GM21825 (cell line): ENCODE data around the gene SSBP2.
A peak's percentile ranks its signal among the peaks of the same experiment; 100 is the strongest.

Experiments
- ATAC-seq: cut with Tn5 transposase; IDR thresholded peaks from one replicate; pipeline ENCODE4 v1.9.1; 2021; ENCODE audit warnings: mild to moderate bottlenecking, moderate library complexity; ENCODE audit not compliant: unreplicated experiment

The SSBP2 gene

DNA sequence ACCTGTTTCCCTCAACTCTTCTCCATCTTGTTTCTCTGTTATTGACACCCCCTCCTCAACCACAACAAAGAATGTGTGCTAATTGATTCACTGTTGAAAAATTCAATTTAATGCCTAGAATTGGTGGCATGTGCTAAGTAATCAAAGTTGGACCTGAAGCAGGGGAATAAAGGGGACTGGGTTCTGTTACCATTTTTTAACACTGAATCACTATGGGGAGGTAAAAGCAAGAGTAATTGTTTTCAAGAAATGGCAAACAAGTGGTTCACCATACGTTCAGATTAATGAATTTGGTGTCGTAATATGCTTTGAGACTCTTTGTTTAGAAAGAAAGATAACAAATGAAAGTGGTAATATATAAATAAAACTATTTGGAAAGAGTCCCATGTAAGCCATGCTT, 17.0 kb upstream of the SSBP2 start:
- ATAC-seq: no peak

DNA sequence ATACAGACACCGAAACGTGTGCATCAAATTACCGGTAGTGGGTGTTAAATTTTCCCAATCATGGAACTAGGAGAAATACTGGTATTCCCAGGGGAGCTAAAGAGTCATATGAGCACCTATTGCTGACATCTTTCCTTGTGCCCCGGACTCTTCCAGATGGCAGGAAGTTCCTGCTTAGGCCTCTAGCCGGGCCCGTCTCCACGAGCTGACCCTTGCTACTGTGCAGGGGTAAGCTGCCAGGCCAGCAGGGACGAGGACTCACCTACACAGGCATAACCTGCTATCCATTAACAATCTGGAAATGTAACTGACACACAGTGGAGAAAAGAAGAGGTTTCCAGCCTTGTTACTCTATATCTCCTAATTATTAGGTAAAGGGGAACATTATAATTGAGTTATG, 16.2 kb upstream of the SSBP2 start:
- no peak for ATAC-seq

GRCh38 chr5:81766611-81767010, 15.7 kb upstream of the SSBP2 start:
- ATAC-seq: no peak

DNA sequence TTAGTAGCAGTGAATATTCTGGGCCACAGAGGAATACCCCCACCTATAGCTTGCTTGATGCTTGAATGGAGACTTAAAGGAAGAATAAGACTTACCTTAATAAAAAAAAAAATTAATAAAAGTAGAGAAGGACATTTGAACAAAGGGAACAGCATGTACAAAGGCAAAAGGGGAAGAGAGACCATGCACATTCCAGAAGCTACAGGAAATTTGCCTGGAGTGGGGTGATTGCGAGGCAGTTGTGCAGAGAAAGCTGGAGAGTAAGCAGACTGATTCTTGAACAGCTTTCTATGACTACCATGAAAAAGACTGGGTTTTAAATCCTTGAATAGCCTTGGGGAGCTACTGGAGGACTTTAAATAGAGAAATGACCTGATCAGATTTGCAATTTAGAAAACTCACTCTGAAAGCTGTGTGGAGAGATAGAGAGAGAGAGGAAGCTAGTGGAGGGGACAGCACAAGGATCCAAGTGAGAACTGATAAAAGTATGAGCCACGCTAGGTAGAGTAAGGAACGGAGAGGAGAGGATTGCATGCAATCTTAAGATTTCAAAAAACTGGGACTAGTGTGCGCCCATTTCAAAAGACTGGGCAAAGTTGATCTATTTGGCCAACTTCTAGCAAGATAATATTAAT, 12.5 kb upstream of the SSBP2 start:
- ATAC-seq: no peak

DNA sequence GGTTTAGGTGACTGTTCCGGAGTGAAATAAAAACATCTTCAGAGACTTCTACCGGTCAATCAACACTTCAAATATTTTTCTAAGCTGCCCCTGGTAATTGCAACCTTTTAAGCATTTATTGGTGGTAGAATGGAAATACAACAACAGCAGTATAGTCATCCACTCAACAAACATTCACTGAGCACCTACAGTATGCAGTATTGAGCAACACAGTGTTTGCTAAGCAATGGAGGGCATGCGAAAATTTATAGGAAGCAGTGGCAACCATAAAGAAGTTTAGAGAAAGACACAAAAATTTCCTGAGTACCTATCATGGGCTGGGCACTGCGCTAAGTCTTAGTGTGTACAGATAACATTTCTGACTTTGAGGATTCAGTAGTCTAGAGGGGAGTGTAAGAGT, 12.0 kb upstream of the SSBP2 start:
- ATAC-seq: no peak

DNA sequence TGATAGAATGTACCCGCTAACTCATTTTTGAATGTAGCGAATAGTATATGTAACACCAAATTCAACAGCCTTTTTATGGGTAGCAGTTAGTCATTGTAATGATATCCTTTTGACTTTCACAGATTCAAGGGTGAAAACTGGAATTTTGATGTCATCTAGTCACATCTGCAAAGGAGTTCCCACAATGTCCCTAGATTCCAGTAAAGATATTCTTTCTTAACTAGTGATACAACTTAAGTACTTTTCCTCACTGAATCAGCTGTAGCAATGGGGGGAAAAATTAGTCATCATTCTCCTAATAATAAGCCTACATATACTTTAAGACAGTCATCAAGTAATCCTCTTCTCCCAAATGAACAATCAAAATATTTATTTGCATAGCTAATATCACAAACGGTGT, 11.5 kb upstream of the SSBP2 start:
- ATAC-seq: no peak

GRCh38 chr5:81761970-81762369, 11.1 kb upstream of the SSBP2 start:
- no peak for ATAC-seq

GRCh38 chr5:81761270-81761669, 10.4 kb upstream of the SSBP2 start:
- ATAC-seq: no peak

DNA sequence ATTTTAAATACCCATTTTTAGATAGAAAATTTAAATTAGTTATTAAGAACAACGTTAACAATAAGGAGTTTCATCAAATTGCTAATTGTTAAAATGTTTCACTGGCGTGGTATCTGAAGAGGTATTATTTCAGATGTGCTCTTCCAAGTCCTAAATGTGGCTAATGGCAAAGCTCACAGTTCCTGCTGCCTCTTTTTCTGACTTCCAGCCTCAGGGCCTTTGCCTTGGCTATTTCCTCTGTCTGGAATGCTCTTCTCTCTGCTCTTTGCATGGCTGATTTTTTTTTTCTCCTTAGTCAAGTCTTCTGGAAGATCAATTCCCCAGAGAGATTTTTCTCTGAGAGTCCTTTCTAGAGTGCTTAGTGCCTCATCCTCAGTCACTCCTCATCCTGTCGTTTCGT, 9.6 kb upstream of the SSBP2 start:
- ATAC-seq: no peak

- no peak for ATAC-seq
Observed at GRCh38 chr5:81759632-81760005, 8.7 kb upstream of the SSBP2 start.

- no peak for ATAC-seq
Observed at GRCh38 chr5:81757404-81757803, 6.5 kb upstream of the SSBP2 start.

DNA sequence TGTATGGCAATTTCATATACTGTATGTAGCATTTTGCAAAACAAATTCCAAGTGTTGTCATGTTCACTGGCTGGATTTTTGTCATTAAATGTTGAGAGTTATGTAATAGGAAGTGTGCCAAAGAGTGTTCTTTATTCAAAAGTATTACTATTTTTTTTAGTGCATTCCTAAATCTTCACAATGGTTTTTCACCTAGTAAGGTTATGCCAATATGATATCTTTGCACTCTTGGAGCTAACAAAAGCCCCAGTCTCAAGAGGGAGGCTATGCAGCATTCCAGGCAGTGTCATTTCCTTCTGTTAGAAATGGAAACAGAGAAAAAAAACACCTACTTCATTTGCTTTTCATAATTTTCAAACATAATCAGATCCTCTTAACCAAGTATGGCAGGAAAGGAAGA, 5.1 kb upstream of the SSBP2 start:
- no peak for ATAC-seq

GRCh38 chr5:81755320-81755719, 4.4 kb upstream of the SSBP2 start:
- no peak for ATAC-seq

DNA sequence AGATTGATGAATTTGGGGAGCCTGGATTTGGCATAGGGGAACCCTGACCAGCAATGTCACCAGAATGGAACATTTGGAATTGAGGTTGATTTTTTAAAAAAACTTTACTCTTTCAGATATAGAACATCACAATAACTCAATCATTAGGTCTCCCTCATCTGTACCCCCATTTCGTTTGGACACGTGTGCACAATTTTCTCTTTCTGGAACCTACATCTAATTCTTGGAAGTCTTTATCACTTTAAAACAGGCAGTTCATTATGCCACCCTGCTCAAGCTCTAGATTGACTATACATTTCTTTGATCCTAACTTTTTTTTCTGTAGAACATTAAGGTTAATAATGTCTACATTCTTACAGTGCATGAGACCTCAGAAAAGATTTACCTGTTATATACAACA, 3.7 kb upstream of the SSBP2 start:
- ATAC-seq: no peak

- no peak for ATAC-seq
Observed at GRCh38 chr5:81753429-81753828, 2.5 kb upstream of the SSBP2 start.

DNA sequence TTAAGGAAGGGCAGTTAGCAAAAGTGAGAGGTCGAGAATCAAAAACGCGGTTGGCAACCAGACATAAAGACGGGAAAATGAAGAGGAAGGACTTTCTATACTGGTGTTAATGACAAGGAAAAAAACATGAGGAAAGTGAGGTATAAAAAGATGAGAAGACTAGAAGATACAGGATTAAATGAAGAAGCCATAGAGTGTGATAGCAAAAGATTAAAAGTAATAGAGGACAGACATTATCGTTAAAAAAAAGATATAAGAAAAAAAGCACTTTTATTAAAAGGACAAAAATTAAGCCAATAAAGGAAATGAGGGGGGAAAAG, 1.7 kb upstream of the SSBP2 start:
- ATAC-seq: no peak

DNA sequence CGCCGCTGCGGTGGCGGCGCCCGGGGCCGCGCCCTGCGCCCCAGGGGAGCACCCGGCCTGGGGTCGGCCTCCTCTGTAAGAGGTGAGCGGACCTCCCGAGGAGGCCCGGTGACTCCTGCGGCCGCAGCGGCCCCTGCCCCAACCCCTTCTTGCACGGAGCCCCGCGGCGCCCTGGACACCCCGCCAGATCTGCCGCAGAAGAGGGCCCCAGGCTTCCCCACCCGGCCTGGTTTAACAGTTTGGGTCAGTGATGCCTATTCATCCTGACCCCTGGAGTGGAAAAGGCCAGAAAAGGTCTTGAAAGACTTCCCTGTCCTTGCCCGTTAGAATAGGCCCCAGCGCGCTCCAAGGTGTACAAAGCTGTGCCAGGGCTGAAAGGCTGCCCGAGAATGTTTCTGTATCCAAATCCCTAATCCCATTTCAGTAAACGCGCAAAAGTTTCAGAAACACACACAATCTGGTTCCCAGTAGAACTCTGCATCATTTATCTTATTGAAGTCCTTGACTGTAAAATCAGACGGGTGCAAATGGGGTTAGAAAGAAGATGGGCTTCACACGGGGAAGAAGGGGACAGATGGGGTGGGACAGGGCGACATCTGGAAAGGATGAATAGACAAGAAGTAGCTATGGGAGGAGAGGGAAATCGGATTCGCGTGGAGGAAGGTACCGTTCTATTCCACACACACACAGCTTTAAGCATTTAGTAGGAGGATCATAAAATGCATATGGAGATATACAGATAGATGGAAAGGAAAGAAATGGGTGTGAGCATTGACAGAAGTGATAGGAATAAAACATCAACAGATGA, 1.1 kb upstream of the SSBP2 start:
- no peak for ATAC-seq

DNA sequence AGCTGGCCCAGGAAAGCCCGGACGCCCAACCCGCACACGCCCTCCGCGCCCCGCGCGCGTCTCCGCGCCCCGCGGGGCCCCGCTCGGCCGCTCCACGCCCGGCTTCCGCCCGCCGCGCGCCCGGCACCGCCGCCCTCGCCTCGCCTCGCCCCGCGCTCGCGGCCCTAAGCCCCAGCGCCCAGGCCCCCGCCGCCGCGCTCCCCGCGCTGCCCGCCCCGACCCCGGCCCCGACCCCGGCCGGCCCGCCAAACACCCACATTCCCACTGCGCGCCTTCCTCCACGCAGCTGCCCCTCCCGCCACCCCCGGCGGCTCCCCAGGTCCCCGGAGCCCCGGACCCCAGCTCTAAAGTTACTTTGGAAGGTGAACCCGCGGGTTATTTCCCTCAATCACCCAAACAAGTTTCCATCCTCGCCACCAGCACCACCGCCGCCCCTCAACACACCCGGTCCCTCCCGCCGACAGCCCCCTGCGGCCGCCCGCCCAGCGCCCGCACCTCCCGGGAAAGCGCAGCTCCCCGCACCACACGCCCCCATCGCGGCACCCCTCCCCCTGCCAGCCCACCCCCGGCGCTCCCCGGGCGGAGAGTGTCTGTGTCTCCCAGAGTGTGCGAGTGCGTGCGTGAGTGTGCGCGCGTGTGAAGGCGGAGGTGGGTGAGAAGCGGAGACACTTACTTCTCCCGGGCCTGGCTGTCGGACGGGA, 439 bp downstream of the SSBP2 start:
- ATAC-seq: peak; percentile 22

DNA sequence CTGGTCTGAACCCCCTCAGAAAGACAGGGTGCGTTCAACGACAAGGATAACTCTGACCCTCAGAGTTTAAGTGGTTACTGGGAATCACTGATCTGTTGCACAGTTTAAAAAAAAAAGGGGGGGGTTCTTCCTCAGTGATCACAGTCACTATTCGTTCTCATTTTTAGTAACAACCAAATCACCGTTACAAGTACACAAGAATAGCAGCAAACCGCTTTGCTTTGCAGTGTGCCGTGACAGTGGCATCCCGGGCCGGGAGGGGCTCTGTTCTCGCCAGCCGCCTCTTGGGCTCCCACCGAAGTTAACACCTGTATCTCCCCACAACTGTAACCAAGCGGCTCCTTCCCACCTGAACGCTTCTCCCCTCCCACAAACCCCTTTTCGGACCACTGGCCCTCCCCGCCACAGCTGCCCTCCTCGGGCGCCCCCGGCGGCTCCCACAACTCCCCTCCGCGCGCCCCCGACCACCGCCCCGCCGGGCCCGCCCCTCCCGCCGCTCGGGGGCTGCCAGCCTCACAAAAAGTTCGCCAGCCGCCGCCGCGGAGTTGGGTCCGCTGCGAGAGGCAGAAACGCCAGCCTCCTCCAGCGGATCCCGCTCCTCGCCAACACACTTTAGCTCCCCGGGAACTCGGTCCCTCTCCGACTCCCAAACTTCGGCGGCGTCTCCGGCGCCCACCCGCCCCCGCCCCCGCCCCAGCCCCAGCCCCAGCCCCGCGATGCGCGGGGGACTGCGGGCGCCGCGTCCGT, 1.2 kb downstream of the SSBP2 start:
- ATAC-seq: peak; percentile 44

GRCh38 chr5:81749192-81749560, 1.7 kb downstream of the SSBP2 start:
- no peak for ATAC-seq

GRCh38 chr5:81748556-81748955, 2.3 kb downstream of the SSBP2 start:
- ATAC-seq: no peak

GRCh38 chr5:81747030-81747429, 3.9 kb downstream of the SSBP2 start:
- ATAC-seq: no peak
